ENCODE results near the gene MSH3.
A peak's percentile ranks its signal among the peaks of the same experiment; 100 is the strongest.

The MSH3 gene

GRCh38 chr5:80667384-80667783 is 12.9 kb downstream of the MSH3 start:
- Mint-ChIP-seq H3K9me3 (no peaks in the 10 kb centered on the region), H3K4me3 (no peak overlapping the region), H3K4me1 (ENCODE audit: low read depth in 2 of 2) (peaks cover 0 to 24% of the 10 kb centered on the region in 2 donors), H3K27me3 (no peaks in the 10 kb centered on the region), H3K27ac (peak overlapping the region in 1 of 2 donors; percentile 71), H3K36me3 (ENCODE audit: insufficient read depth) (peaks cover 20% of the 10 kb centered on the region)
- DNase-seq (no peak), ATAC-seq (replicated peaks) (no peak)

GRCh38 chr5:80668016-80668969 is 13.8 kb downstream of the MSH3 start:
- Mint-ChIP-seq H3K4me1 (ENCODE audit: low read depth in 2 of 2) (peaks cover 0 to 24% of the 10 kb centered on the region in 2 donors), H3K27me3 (no peaks in the 10 kb centered on the region), H3K9me3 (no peaks in the 10 kb centered on the region), H3K4me3 (no peak overlapping the region), H3K27ac (peak overlapping the region in 1 of 2 donors; percentile 75), H3K36me3 (ENCODE audit: insufficient read depth) (peaks cover 27% of the 10 kb centered on the region)
- DNase-seq (no peak), ATAC-seq (replicated peaks) (no peak)

- no peak overlapping the region for H3K4me3 Mint-ChIP-seq
- H3K27me3 Mint-ChIP-seq, result no peaks in the 10 kb centered on the region
- peak; percentile 54 to 61 (median 58) for DNase-seq
- peaks cover 0 to 6% of the 10 kb centered on the region in 2 donors for H3K4me1 Mint-ChIP-seq (ENCODE audit: low read depth in 2 of 2)
- H3K27ac Mint-ChIP-seq, result no peak overlapping the region
- peak; percentile 85 for ATAC-seq (replicated peaks)
- H3K9me3 Mint-ChIP-seq, result no peaks in the 10 kb centered on the region
- peaks cover 17% of the 10 kb centered on the region for H3K36me3 Mint-ChIP-seq (ENCODE audit: insufficient read depth)
Measured at GRCh38 chr5:80672140-80672736, 17.8 kb downstream of the MSH3 start.

GRCh38 chr5:80676706-80677105 is 22.3 kb downstream of the MSH3 start:
- Mint-ChIP-seq H3K27me3 (no peaks in the 10 kb centered on the region), H3K27ac (no peak overlapping the region)

GRCh38 chr5:80686757-80687156 is 32.3 kb downstream of the MSH3 start:
- Mint-ChIP-seq H3K27me3 (no peaks in the 10 kb centered on the region), H3K4me1 (ENCODE audit: low read depth in 2 of 2) (peaks cover 6 to 17% of the 10 kb centered on the region in 2 donors), H3K4me3 (no peak overlapping the region), H3K9me3 (no peaks in the 10 kb centered on the region), H3K27ac (no peak overlapping the region), H3K36me3 (ENCODE audit: insufficient read depth) (no peaks in the 10 kb centered on the region)
- ATAC-seq (replicated peaks), result peak; percentile 26
- DNase-seq, result no peak

More at GRCh38 chr5:80676706-80677105, 22.3 kb downstream of the MSH3 start:
- no peak overlapping the region for H3K4me3 Mint-ChIP-seq
- H3K4me1 Mint-ChIP-seq (ENCODE audit: low read depth in 2 of 2), result peaks cover 0 to 1% of the 10 kb centered on the region in 2 donors
- DNase-seq, result no peak
- H3K36me3 Mint-ChIP-seq (ENCODE audit: insufficient read depth), result peaks cover 38% of the 10 kb centered on the region
- ATAC-seq (replicated peaks), result no peak
- H3K9me3 Mint-ChIP-seq, result no peaks in the 10 kb centered on the region

- Mint-ChIP-seq H3K27me3 (no peaks in the 10 kb centered on the region), H3K4me3 (peak overlapping the region; percentile 1), H3K4me1 (ENCODE audit: low read depth in 2 of 2) (peaks cover 4 to 15% of the 10 kb centered on the region in 2 donors), H3K36me3 (ENCODE audit: insufficient read depth) (no peaks in the 10 kb centered on the region), H3K9me3 (no peaks in the 10 kb centered on the region), H3K27ac (peak overlapping the region; percentile 6 to 59)
- DNase-seq, result no peak
- peak; percentile 59 for ATAC-seq (replicated peaks)
Measured at GRCh38 chr5:80688648-80689420, 34.4 kb downstream of the MSH3 start.

GRCh38 chr5:80689627-80690026 is 35.2 kb downstream of the MSH3 start:
- H3K36me3 Mint-ChIP-seq (ENCODE audit: insufficient read depth), result no peaks in the 10 kb centered on the region
- no peak overlapping the region for H3K27ac Mint-ChIP-seq

GRCh38 chr5:80695666-80696065 is 41.2 kb downstream of the MSH3 start:
- Mint-ChIP-seq H3K27me3 (no peaks in the 10 kb centered on the region), H3K36me3 (ENCODE audit: insufficient read depth) (peaks cover 6% of the 10 kb centered on the region), H3K27ac (no peak overlapping the region), H3K4me3 (no peak overlapping the region), H3K4me1 (ENCODE audit: low read depth in 2 of 2) (peaks cover 0 to 16% of the 10 kb centered on the region in 2 donors), H3K9me3 (no peaks in the 10 kb centered on the region)
- ATAC-seq (replicated peaks), result no peak
- no peak for DNase-seq

More at GRCh38 chr5:80689627-80690026, 35.2 kb downstream of the MSH3 start:
- no peak overlapping the region for H3K4me3 Mint-ChIP-seq
- DNase-seq (no peak), ATAC-seq (replicated peaks) (no peak)
- no peaks in the 10 kb centered on the region for H3K27me3 Mint-ChIP-seq
- peaks cover 4 to 18% of the 10 kb centered on the region in 2 donors for H3K4me1 Mint-ChIP-seq (ENCODE audit: low read depth in 2 of 2)
- no peaks in the 10 kb centered on the region for H3K9me3 Mint-ChIP-seq

GRCh38 chr5:80696450-80696849 is 42.0 kb downstream of the MSH3 start:
- DNase-seq, result no peak
- Mint-ChIP-seq H3K36me3 (ENCODE audit: insufficient read depth) (peaks cover 6% of the 10 kb centered on the region), H3K4me1 (ENCODE audit: low read depth in 2 of 2) (peaks cover 0 to 18% of the 10 kb centered on the region in 2 donors), H3K27me3 (no peaks in the 10 kb centered on the region), H3K9me3 (no peaks in the 10 kb centered on the region), H3K4me3 (no peak overlapping the region), H3K27ac (no peak overlapping the region)
- ATAC-seq (replicated peaks), result no peak

GRCh38 chr5:80697100-80697499 is 42.6 kb downstream of the MSH3 start:
- Mint-ChIP-seq H3K4me1 (ENCODE audit: low read depth in 2 of 2) (peaks cover 0 to 21% of the 10 kb centered on the region in 2 donors), H3K4me3 (no peak overlapping the region), H3K27me3 (no peaks in the 10 kb centered on the region), H3K27ac (no peak overlapping the region), H3K36me3 (ENCODE audit: insufficient read depth) (peaks cover 8% of the 10 kb centered on the region), H3K9me3 (no peaks in the 10 kb centered on the region)
- ATAC-seq (replicated peaks) (no peak), DNase-seq (no peak)

- DNase-seq (no peak), ATAC-seq (replicated peaks) (no peak)
- no peak overlapping the region for H3K4me3 Mint-ChIP-seq
- H3K36me3 Mint-ChIP-seq (ENCODE audit: insufficient read depth), result peaks cover 11% of the 10 kb centered on the region
- no peaks in the 10 kb centered on the region for H3K27me3 Mint-ChIP-seq
- no peaks in the 10 kb centered on the region for H3K9me3 Mint-ChIP-seq
- no peak overlapping the region for H3K27ac Mint-ChIP-seq
- peaks cover 2 to 24% of the 10 kb centered on the region in 2 donors for H3K4me1 Mint-ChIP-seq (ENCODE audit: low read depth in 2 of 2)
Measured at GRCh38 chr5:80698369-80698768, 43.9 kb downstream of the MSH3 start.

- Mint-ChIP-seq H3K36me3 (ENCODE audit: insufficient read depth) (peaks cover 8% of the 10 kb centered on the region), H3K4me1 (ENCODE audit: low read depth in 2 of 2) (peaks cover 17 to 20% of the 10 kb centered on the region in 2 donors), H3K4me3 (no peak overlapping the region), H3K27ac (peak overlapping the region in 1 of 2 donors; percentile 83), H3K27me3 (no peaks in the 10 kb centered on the region), H3K9me3 (no peaks in the 10 kb centered on the region)
- ATAC-seq (replicated peaks) (no peak), DNase-seq (no peak)
Measured at GRCh38 chr5:80701597-80701996, 47.1 kb downstream of the MSH3 start.

- peak overlapping the region; percentile 52 to 78 for H3K27ac Mint-ChIP-seq
Measured at GRCh38 chr5:80703291-80703690, 48.8 kb downstream of the MSH3 start.

More at GRCh38 chr5:80703291-80703690, 48.8 kb downstream of the MSH3 start:
- DNase-seq (no peak), ATAC-seq (replicated peaks) (no peak)
- Mint-ChIP-seq H3K4me1 (ENCODE audit: low read depth in 2 of 2) (peaks cover 17 to 20% of the 10 kb centered on the region in 2 donors), H3K4me3 (peak overlapping the region in 1 of 2 donors; percentile 22), H3K9me3 (no peaks in the 10 kb centered on the region), H3K27me3 (no peaks in the 10 kb centered on the region), H3K36me3 (ENCODE audit: insufficient read depth) (peaks cover 8% of the 10 kb centered on the region)

Data from effector memory CD8-positive, alpha-beta T cell (primary cell).